Psoas muscle (tissue), 8 donors: ENCODE measurements around the gene MROH2B. TPM values are rescaled to one million over a fixed set of nuclear protein-coding genes. Genes with fewer than 3 reads are reported as not detected.

Source experiments
- ATAC-seq, 4 donors: fragments of 200-7000 bp; cut with Tn5 transposase; one replicate each; pipeline ENCODE4 v1.9.1; 2020; ENCODE audit warnings: moderate library complexity in 3 of 4, mild to moderate bottlenecking in 2 of 4
- DNase-seq, 2 donors: peaks; one replicate each; pipeline ENCODE4 v3.0.0-alpha.2; 2020
- H3K27ac ChIP-seq: fragments of 200-600 bp; one replicate; pipeline ENCODE4 v1.8.0; 2022
- H3K27me3 ChIP-seq, 3 donors: fragments of 200-600 bp in 1 of 3; one replicate each; pipeline versions ENCODE4 v1.6.1 to v1.8.0; 2013 to 2022; ENCODE audit warnings: low read length in 2 of 3, mild to moderate bottlenecking in 2 of 3, moderate library complexity in 1 of 3; ENCODE audit not compliant: insufficient read depth in 3 of 3
- H3K36me3 ChIP-seq, 2 donors: fragments of 200-600 bp in 1 of 2; one replicate each; pipeline versions ENCODE4 v1.6.1 to v1.8.0; 2013 to 2022; ENCODE audit warnings: low read depth in 1 of 2, mild to moderate bottlenecking in 1 of 2, moderate library complexity in 1 of 2; ENCODE audit not compliant: insufficient read depth in 1 of 2
- H3K4me1 ChIP-seq: fragments of 200-600 bp; one replicate; pipeline ENCODE4 v1.8.0; 2022
- H3K4me3 ChIP-seq: fragments of 200-600 bp; one replicate; pipeline ENCODE4 v1.8.0; 2022; ENCODE audit warnings: mild to moderate bottlenecking
- H3K9me3 ChIP-seq: fragments of 200-600 bp; one replicate; pipeline ENCODE4 v1.8.0; 2022
- CTCF ChIP-seq: fragments of 200-600 bp; IDR thresholded peaks from one replicate; pipeline ENCODE4 v1.8.0; 2022; ENCODE audit warnings: antibody characterized with exemption
- WGBS, 3 donors: extraction: QIAGEN DNeasy Blood & Tissue Kit; methylation state at CpG; one replicate each; pipeline versions ENCODE4 v1.1.6 to v1.1.7; 2013; 5-methylcytosine and 5-hydroxymethylcytosine counted together
- intact Hi-C, 2 donors: fragments of 100-400 bp; cut with DNase I; formaldehyde crosslinking; loops; one replicate each; pipeline versions ENCODE4 v1.11.0 to v1.14.2; 2022
- polyA plus RNA-seq, 3 donors: library from polyadenylated mRNA; stranded (reverse); fragments of 200-250 nt; gene quantifications; one replicate each; pipeline ENCODE4 v1.2.3, GENCODE V29; 2013
- total RNA-seq, 4 donors: library from RNA; stranded (reverse); fragmentation: NEBNext Ultra II Directional in 2 of 4; extraction: Animal tissue kit (Norgen Biotek cat#: 25700) in 2 of 4; gene quantifications; one replicate each; pipeline versions ENCODE4 v1.2.1 to v1.2.4, GENCODE V29; 2021 to 2023
- donor health status: healthy with polysubstance abuse.
- donor health status: DM: no; HTN: no; CAD: no; lungs with moderate emphysema.
- donor health status: Bipolar disorder and iron deficiency.
- donor health status: healthy.
- donor health status: DM: yes; HTN: yes; CAD: no.
- donor health status: DM: no; HTN: no; CAD: no.
- donor health status: DM: no; HTN: no; CAD: no.
- donor health status: DM: yes; HTN: yes; CAD: no.

MROH2B gene
- total and polyA plus RNA-seq, 7 donors: not detected

DNA sequence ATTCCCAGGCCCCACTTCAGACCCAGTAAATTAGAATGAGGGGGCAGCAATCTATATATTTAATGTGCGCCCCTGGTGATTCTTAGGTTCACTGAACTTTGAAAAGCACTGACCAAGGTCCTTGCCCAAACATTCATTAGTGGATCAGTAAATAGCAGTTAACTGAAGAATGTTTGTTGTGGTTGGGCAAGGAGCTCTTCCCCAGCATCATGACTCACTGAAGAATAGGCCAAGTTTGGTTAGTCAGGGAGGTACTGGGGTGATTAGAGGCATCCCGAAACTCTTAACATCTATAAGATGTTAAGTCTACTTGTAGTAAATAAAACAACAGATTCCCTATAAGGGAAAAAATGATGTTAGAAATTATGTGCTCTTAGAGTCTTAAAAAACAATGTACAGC lies 833 bp upstream of the MROH2B start:
- ATAC-seq (no peak), DNase-seq (no peak)
- H3K36me3 ChIP-seq: no peaks in the 10 kb centered on the region
- 96 to 97% (median 96%) methylated on average over 2 of the region's 2 CpGs for WGBS, 3 donors
- H3K9me3 ChIP-seq: no peaks in the 10 kb centered on the region
- H3K27me3 ChIP-seq: no peaks in the 10 kb centered on the region
- TF ChIP-seq CTCF: no peak
- intact Hi-C loops: no loop called here
- no peak overlapping the region for H3K4me3 ChIP-seq
- no peaks in the 10 kb centered on the region for H3K4me1 ChIP-seq
- H3K27ac ChIP-seq: no peak overlapping the region

DNA sequence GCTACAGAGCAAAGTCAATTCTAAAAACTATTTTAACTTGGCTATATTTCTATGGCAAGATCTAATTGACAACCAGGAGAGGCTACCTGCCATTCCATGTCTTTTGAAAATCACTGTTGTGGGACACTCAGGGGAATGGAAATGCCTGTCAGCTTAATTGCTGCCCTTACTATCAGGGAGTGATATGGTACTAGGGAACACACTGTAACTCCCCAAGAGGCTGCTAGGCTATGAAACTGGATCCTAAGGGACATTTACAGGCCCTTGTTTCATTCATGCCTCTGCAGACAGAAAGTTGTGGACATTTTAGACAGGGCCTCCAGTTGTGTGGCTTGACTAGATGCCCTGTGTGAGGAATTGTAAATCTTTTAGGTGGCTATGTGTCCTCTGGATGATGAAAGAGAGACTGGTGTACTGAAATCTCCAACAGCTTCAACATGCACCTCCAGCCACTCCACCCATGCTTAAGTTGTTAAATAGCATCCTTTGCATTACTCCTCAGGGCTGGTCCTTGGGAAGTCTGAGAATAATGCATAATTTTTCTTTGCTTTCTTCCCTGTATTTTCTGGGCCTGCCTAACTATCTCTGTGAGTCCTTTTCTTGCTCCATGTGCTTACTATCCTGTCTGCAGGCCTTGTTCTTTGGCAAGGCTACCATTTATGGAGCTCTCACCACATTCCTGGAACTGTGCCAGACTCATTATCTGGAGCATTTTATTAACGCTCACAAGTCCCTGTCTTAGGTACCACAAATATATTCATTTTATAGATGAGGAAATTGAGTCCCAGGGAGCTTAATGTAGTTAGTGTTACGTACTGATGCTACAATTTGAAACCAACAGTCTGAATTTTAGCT lies 3.2 kb downstream of the MROH2B start:
- H3K4me1 ChIP-seq: no peaks in the 10 kb centered on the region
- no peak for TF ChIP-seq CTCF
- H3K36me3 ChIP-seq: no peaks in the 10 kb centered on the region
- no peaks in the 10 kb centered on the region for H3K27me3 ChIP-seq
- intact Hi-C loops: no loop called here
- DNase-seq (no peak), ATAC-seq (no peak)
- H3K27ac ChIP-seq: no peak overlapping the region
- H3K9me3 ChIP-seq: no peaks in the 10 kb centered on the region
- H3K4me3 ChIP-seq: no peak overlapping the region
- 59 to 73% (median 72%) methylated on average over 2 of the region's 2 CpGs for WGBS, 3 donors

GRCh38 chr5:41065691-41066335 lies 5.3 kb downstream of the MROH2B start:
- 54 to 75% (median 55%) methylated on average over 6 of the region's 6 CpGs for WGBS, 3 donors
- no peak for ATAC-seq
- no peaks in the 10 kb centered on the region for H3K9me3 ChIP-seq

GRCh38 chr5:41057940-41058339 lies 13.2 kb downstream of the MROH2B start:
- H3K4me3 ChIP-seq: no peak overlapping the region
- intact Hi-C loops: no loop called here
- DNase-seq (no peak), ATAC-seq (no peak)
- WGBS, 3 donors: 91 to 93% (median 92%) methylated on average over 9 of the region's 9 CpGs
- H3K4me1 ChIP-seq: no peaks in the 10 kb centered on the region
- TF ChIP-seq CTCF: no peak
- no peaks in the 10 kb centered on the region for H3K27me3 ChIP-seq
- no peaks in the 10 kb centered on the region for H3K36me3 ChIP-seq
- H3K9me3 ChIP-seq: no peaks in the 10 kb centered on the region
- H3K27ac ChIP-seq: no peak overlapping the region

More at GRCh38 chr5:41065691-41066335, 5.3 kb downstream of the MROH2B start:
- Histone ChIP-seq H3K27ac (no peak overlapping the region), H3K36me3 (no peaks in the 10 kb centered on the region), H3K4me3 (no peak overlapping the region), H3K27me3 (no peaks in the 10 kb centered on the region), H3K4me1 (no peaks in the 10 kb centered on the region)
- intact Hi-C loops: no loop called here
- no peak for TF ChIP-seq CTCF
- DNase-seq: no peak
